IgD-negative memory B cell (primary cell): Measurements from ENCODE around the gene DCLRE1C. TPM values are rescaled to one million over a fixed set of nuclear protein-coding genes. Genes with fewer than 3 reads are reported as not detected.
A peak's percentile ranks its signal among the peaks of the same experiment; 100 is the strongest.
"Not testable (repeated sequence)": the region's sequence is repeated elsewhere in the genome, so short reads cannot be mapped to it uniquely, and the experiment has no call there.

Experiments
- H3K27ac Mint-ChIP-seq, 3 donors: one replicate each; pipeline ENCODE4 v1.8.0; 2020 to 2022; ENCODE audit warnings: mild to moderate bottlenecking in 3 of 3, mixed read lengths in 3 of 3, moderate library complexity in 1 of 3
- H3K27me3 Mint-ChIP-seq: one replicate; pipeline ENCODE4 v1.8.0; 2021; ENCODE audit warnings: mixed read lengths
- H3K36me3 Mint-ChIP-seq: one replicate; pipeline ENCODE4 v1.8.0; 2020; ENCODE audit warnings: mild to moderate bottlenecking, mixed read lengths
- H3K4me1 Mint-ChIP-seq, 3 donors: one replicate each; pipeline ENCODE4 v1.8.0; 2020 to 2022; ENCODE audit warnings: mixed read lengths in 3 of 3, mild to moderate bottlenecking in 1 of 3
- H3K4me3 Mint-ChIP-seq, 4 donors: one replicate each; pipeline ENCODE4 v1.8.0; 2020 to 2022; ENCODE audit warnings: mild to moderate bottlenecking in 4 of 4, mixed read lengths in 4 of 4, moderate library complexity in 3 of 4
- H3K9me3 Mint-ChIP-seq, 3 donors: one replicate each; pipeline ENCODE4 v1.8.0; 2020 to 2021; ENCODE audit warnings: mixed read lengths in 3 of 3, mild to moderate bottlenecking in 1 of 3
- polyA plus RNA-seq: library from polyadenylated mRNA; unstranded; fragments of 300-500 nt; fragmentation: Illumina TruSeq; gene quantifications from one replicate; pipeline ENCODE4 v1.2.3, GENCODE V29; 2021

The DCLRE1C gene
- polyA plus RNA-seq, 1 donor from 2014 or later: 49.7 TPM

GRCh38 chr10:14958872-14959220 lies 5.0 kb upstream of the DCLRE1C start:
- peak overlapping the region; percentile 93 to 99 (median 99) for H3K4me3 Mint-ChIP-seq
- H3K27me3 Mint-ChIP-seq: no peaks in the 10 kb centered on the region
- no peaks in the 10 kb centered on the region for H3K36me3 Mint-ChIP-seq
- peaks cover 16 to 28% (median 17%) of the 10 kb centered on the region in 3 donors for H3K4me1 Mint-ChIP-seq
- peak overlapping the region; percentile 98 to 99 (median 98) for H3K27ac Mint-ChIP-seq
- H3K9me3 Mint-ChIP-seq: no peaks in the 10 kb centered on the region

GRCh38 chr10:14954934-14955333 lies 1.0 kb upstream of the DCLRE1C start:
- H3K36me3 Mint-ChIP-seq: peaks cover 1% of the 10 kb centered on the region
- H3K4me1 Mint-ChIP-seq: peaks cover 35 to 41% (median 36%) of the 10 kb centered on the region in 3 donors
- no peaks in the 10 kb centered on the region for H3K27me3 Mint-ChIP-seq
- peak overlapping the region in 2 of 3 donors; percentile 96 to 98 for H3K27ac Mint-ChIP-seq
- peak overlapping the region; percentile 84 to 94 (median 90) for H3K4me3 Mint-ChIP-seq
- no peaks in the 10 kb centered on the region for H3K9me3 Mint-ChIP-seq

GRCh38 chr10:14953424-14954000 lies 384 bp downstream of the DCLRE1C start:
- Mint-ChIP-seq H3K9me3 (no peaks in the 10 kb centered on the region), H3K36me3 (peaks cover 4% of the 10 kb centered on the region), H3K4me3 (peak overlapping the region; percentile 84 to 94 (median 90)), H3K27me3 (no peaks in the 10 kb centered on the region), H3K27ac (peak overlapping the region; percentile 51 to 98 (median 96)), H3K4me1 (peaks cover 35 to 40% (median 38%) of the 10 kb centered on the region in 3 donors)

GRCh38 chr10:14952851-14953423 lies 959 bp downstream of the DCLRE1C start:
- H3K27me3 Mint-ChIP-seq: no peaks in the 10 kb centered on the region
- peak overlapping the region; percentile 51 to 98 (median 96) for H3K27ac Mint-ChIP-seq
- peaks cover 33 to 39% (median 36%) of the 10 kb centered on the region in 3 donors for H3K4me1 Mint-ChIP-seq
- H3K9me3 Mint-ChIP-seq: no peaks in the 10 kb centered on the region
- peaks cover 4% of the 10 kb centered on the region for H3K36me3 Mint-ChIP-seq
- H3K4me3 Mint-ChIP-seq: peak overlapping the region; percentile 84 to 94 (median 90)

- Mint-ChIP-seq H3K36me3 (peaks cover 4% of the 10 kb centered on the region), H3K4me1 (peaks cover 22 to 32% (median 29%) of the 10 kb centered on the region in 3 donors), H3K27ac (peak overlapping the region in 1 of 3 donors; percentile 63)
Measured at GRCh38 chr10:14949291-14949690, 4.6 kb downstream of the DCLRE1C start.

GRCh38 chr10:14947268-14947667 lies 6.6 kb downstream of the DCLRE1C start:
- peaks cover 6% of the 10 kb centered on the region for H3K36me3 Mint-ChIP-seq
- no peak overlapping the region for H3K4me3 Mint-ChIP-seq
- H3K27me3 Mint-ChIP-seq: no peaks in the 10 kb centered on the region
- peaks cover 16 to 28% (median 23%) of the 10 kb centered on the region in 3 donors for H3K4me1 Mint-ChIP-seq
- no peaks in the 10 kb centered on the region for H3K9me3 Mint-ChIP-seq
- no peak overlapping the region for H3K27ac Mint-ChIP-seq

More at GRCh38 chr10:14949291-14949690, 4.6 kb downstream of the DCLRE1C start:
- Mint-ChIP-seq H3K27me3 (no peaks in the 10 kb centered on the region), H3K4me3 (peak overlapping the region in 1 of 4 donors; percentile 34), H3K9me3 (no peaks in the 10 kb centered on the region)

- peaks cover 11 to 16% (median 14%) of the 10 kb centered on the region in 3 donors for H3K4me1 Mint-ChIP-seq
- H3K36me3 Mint-ChIP-seq: peaks cover 5% of the 10 kb centered on the region
- H3K9me3 Mint-ChIP-seq: no peaks in the 10 kb centered on the region
- H3K4me3 Mint-ChIP-seq: no peak overlapping the region
- H3K27ac Mint-ChIP-seq: peak overlapping the region in 1 of 3 donors; percentile 57
- no peaks in the 10 kb centered on the region for H3K27me3 Mint-ChIP-seq
Measured at GRCh38 chr10:14945108-14945507, 8.8 kb downstream of the DCLRE1C start.

GRCh38 chr10:14942950-14943338 lies 11.0 kb downstream of the DCLRE1C start:
- H3K27ac Mint-ChIP-seq: peak overlapping the region in 1 of 3 donors; percentile 31
- H3K4me1 Mint-ChIP-seq, H3K27me3 Mint-ChIP-seq, H3K36me3 Mint-ChIP-seq, H3K4me3 Mint-ChIP-seq, H3K9me3 Mint-ChIP-seq: not testable (repeated sequence)

- Mint-ChIP-seq H3K4me3 (peak overlapping the region in 2 of 4 donors; percentile 17 to 45), H3K27ac (peak overlapping the region in 2 of 3 donors; percentile 23 to 46)
- H3K36me3 Mint-ChIP-seq, H3K27me3 Mint-ChIP-seq, H3K9me3 Mint-ChIP-seq, H3K4me1 Mint-ChIP-seq: not testable (repeated sequence)
Measured at GRCh38 chr10:14942147-14942949, 11.5 kb downstream of the DCLRE1C start.

GRCh38 chr10:14938971-14939370 lies 14.9 kb downstream of the DCLRE1C start:
- not testable (repeated sequence) for H3K27ac Mint-ChIP-seq, H3K4me1 Mint-ChIP-seq, H3K36me3 Mint-ChIP-seq

GRCh38 chr10:14936584-14936983 lies 17.3 kb downstream of the DCLRE1C start:
- peak overlapping the region in 1 of 3 donors; percentile 68 for H3K27ac Mint-ChIP-seq
- H3K9me3 Mint-ChIP-seq: no peaks in the 10 kb centered on the region
- no peak overlapping the region for H3K4me3 Mint-ChIP-seq
- no peaks in the 10 kb centered on the region for H3K27me3 Mint-ChIP-seq
- H3K36me3 Mint-ChIP-seq: peaks cover 8% of the 10 kb centered on the region
- peaks cover 0 to 1% (median 0%) of the 10 kb centered on the region in 3 donors for H3K4me1 Mint-ChIP-seq

More at GRCh38 chr10:14938971-14939370, 14.9 kb downstream of the DCLRE1C start:
- H3K9me3 Mint-ChIP-seq, H3K27me3 Mint-ChIP-seq, H3K4me3 Mint-ChIP-seq: not testable (repeated sequence)

- peaks cover 7% of the 10 kb centered on the region for H3K36me3 Mint-ChIP-seq
- H3K27ac Mint-ChIP-seq: no peak overlapping the region
- no peaks in the 10 kb centered on the region for H3K27me3 Mint-ChIP-seq
- no peak overlapping the region for H3K4me3 Mint-ChIP-seq
- no peaks in the 10 kb centered on the region for H3K9me3 Mint-ChIP-seq
- H3K4me1 Mint-ChIP-seq: peaks cover 11 to 26% (median 14%) of the 10 kb centered on the region in 3 donors
Measured at GRCh38 chr10:14930610-14931009, 23.3 kb downstream of the DCLRE1C start.

GRCh38 chr10:14926722-14927416 lies 27.0 kb downstream of the DCLRE1C start:
- peaks cover 2% of the 10 kb centered on the region for H3K36me3 Mint-ChIP-seq
- H3K9me3 Mint-ChIP-seq: no peaks in the 10 kb centered on the region
- H3K4me1 Mint-ChIP-seq: peaks cover 13 to 27% (median 16%) of the 10 kb centered on the region in 3 donors
- peak overlapping the region; percentile 23 to 86 (median 51) for H3K27ac Mint-ChIP-seq
- peak overlapping the region in 3 of 4 donors; percentile 58 to 90 (median 75) for H3K4me3 Mint-ChIP-seq
- H3K27me3 Mint-ChIP-seq: no peaks in the 10 kb centered on the region

GRCh38 chr10:14926061-14926470 lies 27.8 kb downstream of the DCLRE1C start:
- Mint-ChIP-seq H3K27ac (peak overlapping the region; percentile 14 to 90 (median 86)), H3K4me3 (peak overlapping the region in 1 of 4 donors; percentile 51), H3K36me3 (peaks cover 9% of the 10 kb centered on the region), H3K9me3 (no peaks in the 10 kb centered on the region), H3K27me3 (no peaks in the 10 kb centered on the region), H3K4me1 (peaks cover 13 to 27% (median 17%) of the 10 kb centered on the region in 3 donors)
